Fibroblast of skin of scalp (primary cell): ENCODE measurements around the gene TMEM138. TPM values are rescaled to one million over a fixed set of nuclear protein-coding genes. Genes with fewer than 3 reads are reported as not detected.

ENCODE experiments used
- DNase-seq: peaks from one replicate; pipeline ENCODE4 v3.0.0-alpha.2; 2013
- polyA plus RNA-seq, 2 experiments: library from polyadenylated mRNA; unstranded; fragments of 120-200 nt; gene quantifications; one replicate each; pipeline ENCODE4 v1.2.1, GENCODE V29; 2013; ENCODE audit not compliant: insufficient read length in 2 of 2

Gene TMEM138
- 39.2 TPM for polyA plus RNA-seq (2013, experiment 1 of 2; ENCODE audit: insufficient read length)
- 42.6 TPM for polyA plus RNA-seq (2013, experiment 2 of 2; ENCODE audit: insufficient read length)

DNA sequence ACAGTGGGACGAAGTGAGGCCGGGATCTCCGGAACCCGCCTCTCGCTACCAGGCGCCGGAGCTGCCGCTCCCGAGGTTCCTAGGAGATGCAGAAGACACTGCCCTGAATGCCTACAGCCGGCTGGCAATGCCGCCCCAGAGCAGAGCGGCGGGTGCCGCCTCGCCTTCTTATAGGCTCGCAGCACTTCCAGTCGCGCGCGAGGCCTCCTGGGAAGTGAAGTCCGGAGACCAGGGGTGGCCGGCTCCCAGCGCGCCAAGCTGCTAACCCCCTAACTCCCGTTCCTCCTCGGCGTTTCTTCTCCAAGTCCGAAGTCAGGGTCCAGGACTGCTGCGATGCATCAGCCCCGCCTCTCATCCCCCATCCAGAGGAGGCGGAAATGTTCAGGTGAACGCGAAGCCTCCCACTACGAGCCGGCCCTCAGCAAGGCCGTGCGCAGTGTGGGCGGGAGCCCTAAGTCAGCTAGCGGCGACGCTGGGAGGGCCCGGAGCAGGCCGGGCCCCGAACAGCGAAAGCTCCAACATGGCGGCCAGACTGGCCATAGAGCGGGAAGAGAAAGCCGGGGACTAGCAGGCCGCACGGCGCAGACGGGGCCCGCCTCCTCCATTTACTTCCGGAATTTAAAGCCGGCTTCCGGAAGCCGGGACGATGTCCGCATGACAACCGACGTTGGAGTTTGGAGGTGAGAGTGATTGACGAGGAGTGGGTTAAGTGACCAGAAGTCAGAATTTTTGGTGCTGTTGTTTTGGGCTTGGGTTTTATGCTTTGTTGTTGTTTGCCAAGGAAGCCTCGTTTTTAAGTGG, at the start of gene TMEM138, which contains the start of gene CYB561A3:
TMEM138 (plus strand) TSS at position 634 of the 801 bp plus-strand sequence. CDS start 2,017 bp downstream, outside the sequence.
CYB561A3 (minus strand) TSS at position 142 of the 801 bp plus-strand sequence. CDS start 5,169 bp downstream, outside the sequence.
- DNase-seq, result peak; percentile 94

DNA sequence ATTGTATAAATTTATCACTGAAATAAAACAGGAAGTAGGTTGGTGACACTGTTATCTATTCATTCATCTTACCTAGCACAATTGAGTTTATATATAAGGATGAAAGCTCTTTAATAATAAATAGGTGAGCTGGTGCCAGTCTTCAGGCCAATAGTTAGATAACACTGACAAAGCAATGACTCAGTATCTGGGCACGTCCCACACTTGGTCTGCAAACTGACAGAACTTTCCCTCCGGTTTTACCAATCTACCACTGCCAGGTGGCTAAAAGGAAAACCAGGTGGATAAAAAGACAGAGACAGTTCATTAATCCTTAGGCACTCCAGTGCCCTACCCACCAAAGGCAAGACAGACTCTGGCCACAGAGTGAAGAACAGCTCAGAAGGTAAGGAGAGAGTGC, 46.9 kb upstream of the TMEM138 start:
- DNase-seq, result no peak

DNA sequence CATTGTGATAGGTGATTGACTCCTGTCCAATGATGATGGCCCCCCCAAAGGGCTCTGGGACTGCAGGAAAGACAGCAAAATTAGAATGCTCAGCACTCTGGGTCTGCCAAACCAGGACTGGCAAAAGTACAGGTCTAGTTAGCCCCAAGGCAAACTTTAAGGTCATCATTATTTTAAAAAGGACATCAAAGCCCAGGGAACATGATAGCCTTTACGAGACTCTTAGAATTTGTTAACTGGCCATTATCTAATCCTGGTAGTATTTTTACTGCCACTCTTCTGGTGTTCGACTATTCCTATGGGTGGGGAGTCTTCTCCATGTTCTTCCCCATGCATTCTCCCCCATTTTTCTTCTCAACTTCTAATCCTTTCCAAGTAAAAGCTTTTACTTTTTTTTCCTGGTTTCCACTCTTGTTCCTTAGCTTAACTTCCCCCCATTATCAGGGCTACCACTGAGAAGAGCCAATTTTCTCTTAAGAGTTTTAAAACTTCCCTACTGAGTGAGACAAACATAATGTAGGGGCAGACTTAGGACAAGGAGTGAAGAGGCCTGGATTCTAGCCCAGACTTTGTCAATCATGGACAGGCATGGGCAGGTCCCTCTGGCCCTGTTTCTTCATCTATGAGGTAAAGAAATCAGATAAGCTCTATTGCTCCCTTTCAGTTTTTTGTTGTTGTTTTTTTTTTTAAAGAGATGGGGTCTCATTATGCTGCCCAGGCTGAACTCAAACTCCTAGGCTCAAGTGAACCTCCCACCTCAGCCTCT, 36.3 kb upstream of the TMEM138 start:
- DNase-seq, result no peak

- DNase-seq, result peak; percentile 5
Observed at GRCh38 chr11:61327669-61328071, 34.5 kb upstream of the TMEM138 start.

DNA sequence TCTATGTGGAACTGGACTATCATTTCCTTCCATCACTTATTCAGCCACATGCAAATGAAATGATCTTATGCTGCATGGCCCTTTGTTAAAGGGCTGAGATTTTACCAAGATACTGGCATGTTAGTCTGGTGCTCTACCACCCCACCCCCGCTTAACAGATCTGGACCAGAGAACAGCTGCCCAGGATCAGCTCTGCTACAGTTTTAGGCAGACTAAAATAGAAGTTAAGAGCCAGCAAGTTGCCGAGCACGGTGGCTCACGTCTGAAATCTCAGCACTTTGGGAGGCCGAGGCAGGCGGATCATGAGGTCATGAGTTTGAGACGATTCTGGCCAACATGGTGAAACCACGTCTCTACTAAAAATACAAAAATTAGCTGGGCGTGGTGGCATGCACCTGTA, 33.8 kb upstream of the TMEM138 start:
- no peak for DNase-seq

GRCh38 chr11:61329871-61330270, 32.3 kb upstream of the TMEM138 start:
- DNase-seq, result no peak

- DNase-seq, result no peak
Observed at GRCh38 chr11:61331651-61332050, 30.5 kb upstream of the TMEM138 start.

DNA sequence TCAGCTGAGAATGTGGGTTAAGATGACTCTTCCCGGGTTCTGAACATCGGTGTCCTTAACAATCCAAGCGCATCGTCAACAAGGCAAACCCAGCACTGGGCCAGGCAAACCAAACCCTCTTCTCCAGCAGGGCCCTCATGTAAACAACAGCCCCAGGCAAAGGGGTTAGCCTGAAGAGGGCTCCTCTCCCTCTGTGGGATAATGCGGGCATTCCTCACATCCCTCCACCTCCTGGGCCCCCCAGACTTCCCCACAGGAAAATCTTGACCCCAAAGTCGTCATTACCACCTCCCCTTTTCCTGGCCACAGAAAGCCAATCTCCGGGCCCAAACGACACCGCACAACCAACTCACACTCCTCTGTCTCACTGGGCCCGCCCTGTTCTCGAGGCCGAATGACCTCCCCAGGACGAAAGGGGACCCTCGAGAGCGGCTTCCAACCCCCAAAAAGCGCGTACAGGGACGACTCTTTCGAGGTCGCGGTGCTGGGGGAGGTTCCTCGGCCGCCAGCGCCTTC, 29.8 kb upstream of the TMEM138 start:
- DNase-seq, result peak; percentile 22

DNA sequence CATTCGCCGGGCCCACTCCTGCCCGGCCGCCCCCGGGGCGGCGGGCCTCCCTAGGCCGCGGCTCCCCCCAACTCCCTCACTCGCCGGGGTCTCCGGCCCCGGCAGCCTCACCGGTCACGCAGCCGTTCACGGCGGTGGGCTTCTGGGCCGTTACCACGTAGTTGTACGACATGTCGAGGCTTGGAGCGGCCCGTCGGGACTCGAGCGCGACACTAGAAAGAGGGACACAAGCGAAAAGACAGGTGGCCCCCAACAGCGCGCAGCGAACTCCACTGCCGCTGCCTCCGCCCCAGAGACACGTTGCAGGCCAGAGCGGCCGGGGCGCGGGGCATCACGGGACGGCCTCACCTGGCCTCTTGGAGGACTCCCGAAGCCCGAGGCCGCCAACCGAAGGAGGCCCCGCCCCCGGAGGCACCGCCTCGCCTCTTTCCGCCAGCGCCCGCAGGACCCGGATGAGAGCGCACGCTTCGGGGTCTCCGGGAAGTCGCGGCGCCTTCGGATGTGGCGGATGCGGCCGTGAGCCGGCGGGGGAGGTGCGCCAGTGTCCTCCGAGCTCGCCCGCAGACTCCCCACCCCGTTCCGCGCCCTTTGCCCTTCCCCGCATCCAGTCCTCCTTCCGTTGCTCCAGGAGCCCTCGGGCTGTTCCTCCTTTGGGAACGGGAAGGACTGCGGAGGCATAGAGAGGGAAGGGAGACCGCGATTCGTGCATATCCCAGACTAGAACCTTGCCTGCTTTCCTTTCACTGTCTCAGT, 29.2 kb upstream of the TMEM138 start, which contains the start of the genes DDB1 and TKFC:
DDB1 (minus strand) TSS at position 309 of the 753 bp plus-strand sequence; CDS start at position 172, 137 bp downstream.
TKFC (plus strand) TSS at position 432 of the 753 bp plus-strand sequence. CDS start 1,501 bp downstream, outside the sequence.
- peak; percentile 93 for DNase-seq

- DNase-seq, result no peak
Observed at GRCh38 chr11:61333550-61334433, 28.4 kb upstream of the TMEM138 start.

GRCh38 chr11:61334434-61335354, 27.5 kb upstream of the TMEM138 start:
- DNase-seq, result no peak

DNA sequence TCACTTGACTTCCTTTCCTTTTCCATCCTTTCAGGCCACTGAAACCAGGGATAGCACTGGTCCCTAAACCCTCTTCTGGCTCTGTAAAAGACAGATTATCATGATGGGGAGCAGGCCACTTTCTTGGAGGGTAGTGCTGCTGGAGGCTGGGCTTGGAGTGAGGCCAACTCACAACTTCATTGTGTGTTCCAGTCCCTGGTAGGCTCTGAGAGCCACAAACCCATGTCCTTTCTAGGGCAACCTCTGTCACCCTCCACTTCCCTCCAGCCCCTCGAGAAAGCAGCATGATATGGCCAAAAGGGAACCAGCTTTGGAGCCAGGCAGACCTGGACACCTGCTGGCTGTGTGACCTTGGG, 26.8 kb upstream of the TMEM138 start:
- no peak for DNase-seq

GRCh38 chr11:61336171-61336935, 25.8 kb upstream of the TMEM138 start:
- peak; percentile 69 for DNase-seq

DNA sequence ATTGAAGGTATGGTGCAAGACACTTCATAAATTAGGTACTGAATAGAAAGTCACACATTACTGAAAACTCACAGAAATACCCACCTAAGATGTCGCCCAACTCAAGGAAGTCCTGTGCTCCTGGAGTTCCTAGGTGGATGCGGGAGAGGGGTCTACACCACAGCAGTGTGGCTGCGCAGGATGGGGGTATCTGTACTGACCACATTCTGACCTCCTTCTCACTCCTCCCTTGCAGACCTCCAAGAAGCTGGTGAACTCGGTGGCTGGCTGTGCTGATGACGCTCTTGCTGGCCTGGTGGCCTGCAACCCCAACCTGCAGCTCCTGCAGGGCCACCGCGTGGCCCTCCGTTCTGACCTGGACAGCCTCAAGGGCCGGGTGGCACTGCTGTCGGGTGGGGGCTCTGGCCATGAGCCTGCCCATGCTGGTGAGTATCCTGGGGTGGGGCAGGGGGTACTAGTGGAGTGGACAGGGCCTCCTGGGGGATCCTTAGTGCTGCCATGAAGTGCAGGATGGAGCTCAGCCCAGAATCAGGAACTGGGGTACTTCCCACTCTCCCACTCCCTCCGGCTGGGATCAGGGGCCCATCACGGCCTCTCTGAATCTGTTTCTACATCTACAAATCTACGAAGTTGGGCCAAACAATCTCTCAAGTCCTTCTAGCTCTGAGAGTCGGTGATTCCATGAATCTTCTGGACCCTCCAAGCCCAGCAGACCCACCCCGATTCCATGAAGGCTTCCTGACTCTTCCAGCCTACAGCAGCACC, 24.3 kb upstream of the TMEM138 start:
- DNase-seq, result no peak

GRCh38 chr11:61338783-61339489, 23.2 kb upstream of the TMEM138 start:
- no peak for DNase-seq

DNA sequence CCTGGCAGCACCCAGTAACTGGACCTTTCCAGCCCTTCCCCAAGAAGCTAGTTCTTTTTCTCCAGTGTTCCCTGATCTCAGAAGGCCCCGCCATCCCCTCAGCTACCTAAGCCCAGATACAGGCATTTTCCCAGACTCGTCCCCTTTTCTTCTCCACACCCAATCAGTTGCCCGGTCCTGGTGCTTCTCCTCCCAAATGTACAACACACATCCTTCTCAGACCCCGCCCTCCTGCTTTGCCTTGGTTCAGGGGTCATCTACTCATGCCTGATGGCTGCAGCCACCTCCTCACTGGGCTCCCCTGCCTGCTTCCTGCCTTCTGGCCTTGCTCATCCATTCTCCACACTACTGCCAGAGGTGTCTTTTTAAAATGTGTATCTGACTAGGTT, 22.7 kb upstream of the TMEM138 start:
- no peak for DNase-seq

DNA sequence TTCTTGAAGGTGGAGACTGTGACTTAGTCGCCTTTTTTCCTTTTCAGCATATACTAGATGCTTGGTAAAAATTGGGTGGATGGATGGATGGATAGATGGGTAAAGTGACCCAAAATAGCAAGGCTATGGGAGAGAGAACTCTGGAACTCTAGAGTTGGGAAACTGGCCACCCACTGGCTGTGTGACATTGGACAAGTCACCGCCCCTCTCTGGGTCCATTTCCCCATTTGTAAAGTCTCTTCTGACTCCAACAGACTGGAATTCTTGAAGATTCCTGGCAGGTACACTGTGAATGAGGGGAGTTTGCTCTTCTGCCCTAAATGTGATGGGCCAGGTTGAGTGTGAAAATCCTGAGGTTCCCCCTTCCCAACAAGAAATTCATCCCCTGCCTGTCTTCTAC, 21.2 kb upstream of the TMEM138 start:
- no peak for DNase-seq

- no peak for DNase-seq
Observed at GRCh38 chr11:61341706-61342105, 20.5 kb upstream of the TMEM138 start.
